SU-DHL-6 (cell line): Measurements from ENCODE around the gene ERCC5.

Experiments used
- H2AFZ ChIP-seq: fragments of 200-600 bp; sonication (generic); 2 replicates; pipeline ENCODE4 v1.6.1; 2014; ENCODE audit warnings: low read depth, mild to moderate bottlenecking, moderate library complexity, mixed read lengths, antibody characterized with exemption, low read length; ENCODE audit not compliant: severe bottlenecking
- H3F3A ChIP-seq: fragments of 200-600 bp; shearing (Covaris generic); 2 replicates; pipeline ENCODE4 v1.6.0; 2016; ENCODE audit warnings: antibody characterized with exemption, mild to moderate bottlenecking; ENCODE audit not compliant: insufficient read depth
- H3K27ac ChIP-seq: fragments of 200-600 bp; sonication (generic); 2 replicates; pipeline ENCODE4 v1.5.1; 2016; ENCODE audit warnings: low read depth, mild to moderate bottlenecking, low read length, moderate library complexity, mixed read lengths
- H3K27me3 ChIP-seq: fragments of 200-600 bp; sonication (generic), shearing (Covaris generic); 2 replicates; pipeline ENCODE4 v1.6.0; 2014; ENCODE audit warnings: mild to moderate bottlenecking, low read length
- H3K36me3 ChIP-seq: fragments of 200-600 bp; sonication (generic); 2 replicates; pipeline ENCODE4 v1.6.1; 2014; ENCODE audit warnings: mild to moderate bottlenecking, low read length, mixed read lengths
- H3K4me2 ChIP-seq: fragments of 300-600, 200-600 bp; shearing (Covaris generic), sonication (generic); 2 replicates; pipeline ENCODE4 v1.6.0; 2014; ENCODE audit warnings: low read length, low read depth, mild to moderate bottlenecking; ENCODE audit not compliant: poor library complexity, severe bottlenecking
- H3K4me3 ChIP-seq: fragments of 200-600 bp; sonication (generic); 2 replicates; pipeline ENCODE4 v1.5.1; 2014; ENCODE audit warnings: antibody characterized with exemption, low read length, mild to moderate bottlenecking, mixed read lengths; ENCODE audit not compliant: insufficient read depth, poor library complexity, severe bottlenecking
- H3K79me2 ChIP-seq: fragments of 200-600 bp; sonication (generic); 2 replicates; pipeline ENCODE4 v1.6.1; 2014; ENCODE audit warnings: mild to moderate bottlenecking, low read length, moderate library complexity; ENCODE audit not compliant: insufficient read depth
- H3K9ac ChIP-seq: fragments of 200-600 bp; sonication (generic); 2 replicates; pipeline ENCODE4 v1.7.0; 2014; ENCODE audit warnings: mild to moderate bottlenecking, low read length
- H3K9me2 ChIP-seq: fragments of 200-600 bp; sonication (generic); replicated peaks from 2 replicates; pipeline ENCODE4 v1.6.1; 2014; ENCODE audit warnings: low read length; ENCODE audit not compliant: insufficient read depth
- H3K9me3 ChIP-seq: fragments of 200-600 bp; sonication (generic); 2 replicates; pipeline ENCODE4 v1.6.1; 2014; ENCODE audit warnings: low read length, mixed read lengths; ENCODE audit not compliant: insufficient read depth
- H4K20me1 ChIP-seq: fragments of 200-600 bp; sonication (generic); 2 replicates; pipeline ENCODE4 v1.6.1; 2014; ENCODE audit warnings: low read depth, mild to moderate bottlenecking, antibody characterized with exemption, low read length, moderate library complexity, mixed read lengths
- EZH2phosphoT487 ChIP-seq: fragments of 200-600 bp; sonication (generic), shearing (Covaris generic); conservative IDR thresholded peaks from 2 replicates; pipeline ENCODE4 v1.6.1; 2018; ENCODE audit warnings: mild to moderate bottlenecking, antibody characterized with exemption, low read length, moderate library complexity, mixed read lengths
- TF ChIP-seq, protein P1 (sequence below): fragments of 200-600 bp; sonication (generic); IDR thresholded peaks from one replicate; pipeline ENCODE4 v1.5.1; 2017; ENCODE audit warnings: antibody characterized with exemption, mild to moderate bottlenecking, low read length, moderate library complexity; ENCODE audit not compliant: insufficient read depth, poor library complexity, severe bottlenecking

Gene ERCC5

DNA sequence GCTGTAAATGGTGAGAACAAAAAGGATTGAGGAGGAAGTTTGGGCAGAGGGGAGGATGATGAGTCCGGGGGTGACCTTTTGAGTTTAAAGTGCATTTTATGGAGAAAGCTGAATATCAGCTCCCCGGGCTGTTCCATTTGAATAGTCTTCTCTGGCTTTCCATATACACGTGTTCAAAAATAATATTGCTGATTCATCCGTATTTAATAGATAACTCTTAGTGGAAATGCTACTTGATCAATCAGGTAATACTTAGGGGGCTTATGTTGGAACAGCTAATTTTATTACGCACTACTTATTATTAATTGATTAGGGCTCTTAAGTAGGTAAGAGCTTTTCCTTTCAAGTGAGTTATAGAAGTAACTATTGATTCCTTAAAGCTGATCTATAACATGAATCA is 76.4 kb downstream of the ERCC5 start:
- H3F3A ChIP-seq: no peaks in the 10 kb centered on the region

More for the DNA sequence above, 76.4 kb downstream of the ERCC5 start:
- no peak for TF ChIP-seq EZH2phosphoT487
- TF ChIP-seq, protein P1, sequence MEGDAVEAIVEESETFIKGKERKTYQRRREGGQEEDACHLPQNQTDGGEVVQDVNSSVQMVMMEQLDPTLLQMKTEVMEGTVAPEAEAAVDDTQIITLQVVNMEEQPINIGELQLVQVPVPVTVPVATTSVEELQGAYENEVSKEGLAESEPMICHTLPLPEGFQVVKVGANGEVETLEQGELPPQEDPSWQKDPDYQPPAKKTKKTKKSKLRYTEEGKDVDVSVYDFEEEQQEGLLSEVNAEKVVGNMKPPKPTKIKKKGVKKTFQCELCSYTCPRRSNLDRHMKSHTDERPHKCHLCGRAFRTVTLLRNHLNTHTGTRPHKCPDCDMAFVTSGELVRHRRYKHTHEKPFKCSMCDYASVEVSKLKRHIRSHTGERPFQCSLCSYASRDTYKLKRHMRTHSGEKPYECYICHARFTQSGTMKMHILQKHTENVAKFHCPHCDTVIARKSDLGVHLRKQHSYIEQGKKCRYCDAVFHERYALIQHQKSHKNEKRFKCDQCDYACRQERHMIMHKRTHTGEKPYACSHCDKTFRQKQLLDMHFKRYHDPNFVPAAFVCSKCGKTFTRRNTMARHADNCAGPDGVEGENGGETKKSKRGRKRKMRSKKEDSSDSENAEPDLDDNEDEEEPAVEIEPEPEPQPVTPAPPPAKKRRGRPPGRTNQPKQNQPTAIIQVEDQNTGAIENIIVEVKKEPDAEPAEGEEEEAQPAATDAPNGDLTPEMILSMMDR: no peak
- Histone ChIP-seq H3K9me2 (no peaks in the 10 kb centered on the region), H2AFZ (no peak overlapping the region), H3K79me2 (no peaks in the 10 kb centered on the region), H3K27me3 (no peaks in the 10 kb centered on the region), H3K4me3 (no peak overlapping the region), H3K27ac (no peak overlapping the region), H3K36me3 (no peaks in the 10 kb centered on the region), H4K20me1 (no peaks in the 10 kb centered on the region), H3K9me3 (peaks cover 23% of the 10 kb centered on the region; the same call in 1 of the 2 replicates), H3K9ac (no peak overlapping the region), H3K4me2 (no peak overlapping the region)
